ENCODE data around the gene MGME1. TPM values are rescaled to one million over a fixed set of nuclear protein-coding genes. Genes with fewer than 3 reads are reported as not detected.
"Not testable (repeated sequence)": the region's sequence is repeated elsewhere in the genome, so short reads cannot be mapped to it uniquely, and the experiment has no call there.

The MGME1 gene
- total RNA-seq, 1 experiment from 2014 or later, result 56.0 TPM

DNA sequence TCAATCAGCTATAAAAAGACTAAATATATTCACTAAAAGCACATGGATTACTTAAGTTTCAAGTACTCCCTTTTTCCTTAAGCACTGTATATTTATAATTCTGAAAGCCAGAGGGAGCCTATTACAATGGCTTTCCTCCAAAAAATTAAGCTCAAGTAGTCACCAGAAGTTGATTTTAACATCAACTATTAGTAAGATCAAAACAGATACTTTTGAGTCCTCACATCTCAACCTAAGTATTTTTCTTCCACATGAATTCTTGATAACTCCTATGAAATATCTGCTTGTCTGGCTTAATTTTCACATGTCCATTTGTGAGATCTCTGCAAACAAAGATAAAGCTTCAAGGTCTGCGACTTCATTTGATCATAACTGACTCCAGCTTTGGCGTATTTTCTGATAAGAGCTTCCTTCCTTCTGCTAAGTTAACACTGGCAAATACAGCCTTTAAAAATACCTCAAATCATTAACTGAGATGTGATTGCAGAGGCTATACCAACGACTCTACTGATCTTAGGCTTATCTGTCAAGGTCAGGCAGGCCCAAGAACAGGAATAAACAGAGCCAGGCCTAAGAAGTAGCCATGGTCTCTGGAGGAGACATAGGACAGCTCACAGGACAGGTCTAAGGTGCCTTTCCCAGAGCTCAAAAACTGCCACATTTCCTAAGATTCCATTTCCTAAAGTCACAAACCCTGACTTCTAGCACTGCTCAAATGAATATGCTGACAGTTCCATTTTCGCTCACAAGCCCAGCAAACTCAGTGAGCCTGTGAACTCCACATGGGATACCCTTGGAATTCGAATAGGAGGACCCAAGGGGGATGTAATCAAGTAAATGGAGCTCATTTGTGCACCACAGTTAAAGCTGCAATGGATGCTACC, 10.2 kb upstream of the MGME1 start:
- POLR2A ChIA-PET, result interaction anchor here (0.9 kb wide), 1 partner anchor 15 kb away, joined by 4 read pairs; no protein-coding TSS in a partner anchor
- Mint-ChIP-seq H3K27ac (peak overlapping the region; percentile 86), H3K9me3 (no peaks in the 10 kb centered on the region), H3K27me3 (ENCODE audit: low read depth) (no peaks in the 10 kb centered on the region), H3K36me3 (peaks cover 50% of the 10 kb centered on the region), H3K4me3 (no peak overlapping the region), H3K4me1 (peaks cover 65% of the 10 kb centered on the region)
- DNase-seq (ENCODE audit: low spot score), result no peak
- CTCF ChIA-PET, result interaction anchor here (0.7 to 2.2 kb wide), 6 partner anchors 12 to 304 kb away, joined by 3 to 10 read pairs (median 4); no protein-coding TSS in a partner anchor
- TF ChIP-seq, protein P1, sequence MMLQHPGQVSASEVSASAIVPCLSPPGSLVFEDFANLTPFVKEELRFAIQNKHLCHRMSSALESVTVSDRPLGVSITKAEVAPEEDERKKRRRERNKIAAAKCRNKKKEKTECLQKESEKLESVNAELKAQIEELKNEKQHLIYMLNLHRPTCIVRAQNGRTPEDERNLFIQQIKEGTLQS (CRISPR knock-in tag; conservative IDR thresholded peaks at IDR 0.05), result no peak
- peak; percentile 37; the same call in 1 of the 2 replicates for TF ChIP-seq GABPB1 (CRISPR knock-in tag; IDR thresholded peaks at IDR 0.05)
- no peak for TF ChIP-seq SMAD3 (CRISPR knock-in tag; IDR thresholded peaks at IDR 0.05; ENCODE audit: borderline replicate concordance)
- TF ChIP-seq, protein P2, sequence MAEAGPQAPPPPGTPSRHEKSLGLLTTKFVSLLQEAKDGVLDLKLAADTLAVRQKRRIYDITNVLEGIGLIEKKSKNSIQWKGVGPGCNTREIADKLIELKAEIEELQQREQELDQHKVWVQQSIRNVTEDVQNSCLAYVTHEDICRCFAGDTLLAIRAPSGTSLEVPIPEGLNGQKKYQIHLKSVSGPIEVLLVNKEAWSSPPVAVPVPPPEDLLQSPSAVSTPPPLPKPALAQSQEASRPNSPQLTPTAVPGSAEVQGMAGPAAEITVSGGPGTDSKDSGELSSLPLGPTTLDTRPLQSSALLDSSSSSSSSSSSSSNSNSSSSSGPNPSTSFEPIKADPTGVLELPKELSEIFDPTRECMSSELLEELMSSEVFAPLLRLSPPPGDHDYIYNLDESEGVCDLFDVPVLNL (CRISPR knock-in tag; IDR thresholded peaks at IDR 0.05; ENCODE audit: borderline replicate concordance, low read depth), result no peak
- TF ChIP-seq, protein P3, sequence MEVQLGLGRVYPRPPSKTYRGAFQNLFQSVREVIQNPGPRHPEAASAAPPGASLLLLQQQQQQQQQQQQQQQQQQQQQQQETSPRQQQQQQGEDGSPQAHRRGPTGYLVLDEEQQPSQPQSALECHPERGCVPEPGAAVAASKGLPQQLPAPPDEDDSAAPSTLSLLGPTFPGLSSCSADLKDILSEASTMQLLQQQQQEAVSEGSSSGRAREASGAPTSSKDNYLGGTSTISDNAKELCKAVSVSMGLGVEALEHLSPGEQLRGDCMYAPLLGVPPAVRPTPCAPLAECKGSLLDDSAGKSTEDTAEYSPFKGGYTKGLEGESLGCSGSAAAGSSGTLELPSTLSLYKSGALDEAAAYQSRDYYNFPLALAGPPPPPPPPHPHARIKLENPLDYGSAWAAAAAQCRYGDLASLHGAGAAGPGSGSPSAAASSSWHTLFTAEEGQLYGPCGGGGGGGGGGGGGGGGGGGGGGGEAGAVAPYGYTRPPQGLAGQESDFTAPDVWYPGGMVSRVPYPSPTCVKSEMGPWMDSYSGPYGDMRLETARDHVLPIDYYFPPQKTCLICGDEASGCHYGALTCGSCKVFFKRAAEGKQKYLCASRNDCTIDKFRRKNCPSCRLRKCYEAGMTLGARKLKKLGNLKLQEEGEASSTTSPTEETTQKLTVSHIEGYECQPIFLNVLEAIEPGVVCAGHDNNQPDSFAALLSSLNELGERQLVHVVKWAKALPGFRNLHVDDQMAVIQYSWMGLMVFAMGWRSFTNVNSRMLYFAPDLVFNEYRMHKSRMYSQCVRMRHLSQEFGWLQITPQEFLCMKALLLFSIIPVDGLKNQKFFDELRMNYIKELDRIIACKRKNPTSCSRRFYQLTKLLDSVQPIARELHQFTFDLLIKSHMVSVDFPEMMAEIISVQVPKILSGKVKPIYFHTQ (CRISPR knock-in tag; IDR thresholded peaks at IDR 0.05), result no peak
- TF ChIP-seq, protein P4, sequence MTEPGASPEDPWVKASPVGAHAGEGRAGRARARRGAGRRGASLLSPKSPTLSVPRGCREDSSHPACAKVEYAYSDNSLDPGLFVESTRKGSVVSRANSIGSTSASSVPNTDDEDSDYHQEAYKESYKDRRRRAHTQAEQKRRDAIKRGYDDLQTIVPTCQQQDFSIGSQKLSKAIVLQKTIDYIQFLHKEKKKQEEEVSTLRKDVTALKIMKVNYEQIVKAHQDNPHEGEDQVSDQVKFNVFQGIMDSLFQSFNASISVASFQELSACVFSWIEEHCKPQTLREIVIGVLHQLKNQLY (CRISPR knock-in tag; IDR thresholded peaks at IDR 0.05), result no peak
- no peak for TF ChIP-seq FOXK1 (CRISPR knock-in tag; IDR thresholded peaks at IDR 0.05)
- peak; percentile 5; the same call in 1 of the 2 replicates for ATAC-seq

DNA sequence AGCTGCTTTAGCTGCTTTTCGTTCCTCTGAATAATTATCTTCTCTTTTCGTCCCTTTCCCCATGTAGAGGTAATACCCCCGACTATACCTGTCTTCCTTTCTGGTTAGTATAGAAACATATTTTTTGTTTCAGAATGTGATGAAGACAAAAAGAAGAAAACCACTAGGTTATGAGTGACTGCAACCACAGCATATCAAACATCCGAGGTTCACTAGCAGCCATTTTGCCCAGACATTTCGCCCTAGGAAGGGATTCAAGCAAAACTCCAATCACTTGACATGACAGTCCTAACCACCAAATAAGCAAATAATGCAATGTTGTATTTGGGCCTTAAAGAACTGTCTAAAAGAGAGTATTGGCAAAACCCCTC, 9.6 kb upstream of the MGME1 start:
- CTCF ChIA-PET, result interaction anchor here (1.2 to 2.2 kb wide), 4 partner anchors 11 to 304 kb away, joined by 3 to 10 read pairs (median 6); no protein-coding TSS in a partner anchor
- H3K27ac Mint-ChIP-seq, result peak overlapping the region; percentile 86
- POLR2A ChIA-PET, result no interaction called here
- DNase-seq (ENCODE audit: low spot score), result no peak
- peaks cover 47% of the 10 kb centered on the region for H3K36me3 Mint-ChIP-seq
- H3K9me3 Mint-ChIP-seq, result no peaks in the 10 kb centered on the region
- H3K4me3 Mint-ChIP-seq, result peak overlapping the region; percentile 20; the same call in 1 of the 2 replicates
- no peak for ATAC-seq
- no peaks in the 10 kb centered on the region for H3K27me3 Mint-ChIP-seq (ENCODE audit: low read depth)
- TF ChIP-seq IRF2 (CRISPR knock-in tag; IDR thresholded peaks at IDR 0.05; ENCODE audit: borderline replicate concordance, low read depth) (no peak), ZNF219 (CRISPR knock-in tag; IDR thresholded peaks at IDR 0.05; ENCODE audit: borderline replicate concordance) (no peak)
- TF ChIP-seq, protein P5, sequence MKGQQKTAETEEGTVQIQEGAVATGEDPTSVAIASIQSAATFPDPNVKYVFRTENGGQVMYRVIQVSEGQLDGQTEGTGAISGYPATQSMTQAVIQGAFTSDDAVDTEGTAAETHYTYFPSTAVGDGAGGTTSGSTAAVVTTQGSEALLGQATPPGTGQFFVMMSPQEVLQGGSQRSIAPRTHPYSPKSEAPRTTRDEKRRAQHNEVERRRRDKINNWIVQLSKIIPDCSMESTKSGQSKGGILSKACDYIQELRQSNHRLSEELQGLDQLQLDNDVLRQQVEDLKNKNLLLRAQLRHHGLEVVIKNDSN (CRISPR knock-in tag; IDR thresholded peaks at IDR 0.05), result no peak
- TF ChIP-seq, protein P2 (CRISPR knock-in tag; IDR thresholded peaks at IDR 0.05; ENCODE audit: borderline replicate concordance, low read depth), result no peak
- peaks cover 72% of the 10 kb centered on the region for H3K4me1 Mint-ChIP-seq

DNA sequence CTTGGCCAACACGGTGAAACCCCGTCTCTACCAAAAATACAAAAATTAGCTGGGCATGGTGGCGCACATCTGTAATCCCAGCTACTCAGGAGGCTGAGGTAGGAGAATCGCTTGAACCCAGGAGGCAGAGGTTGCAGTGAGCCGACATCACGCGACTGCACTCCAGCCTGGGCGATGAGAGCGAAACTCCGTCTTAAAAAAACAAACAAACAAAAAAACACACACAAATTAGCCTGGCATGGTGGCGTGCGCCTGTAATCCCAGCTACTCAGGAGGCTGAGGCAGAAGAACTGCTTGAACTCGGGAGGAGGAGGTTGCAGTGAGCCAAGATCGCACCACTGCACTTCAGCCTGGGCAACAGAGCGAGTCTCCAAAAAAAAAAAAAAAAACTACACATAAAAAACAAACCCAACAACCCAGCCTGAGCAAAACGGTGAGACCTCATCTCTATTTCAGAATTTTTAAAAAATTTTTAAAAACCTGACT, 8.4 kb upstream of the MGME1 start:
- ChIA-PET CTCF (interaction anchor here (0.9 to 2.2 kb wide), 2 partner anchors 21 to 22 kb away, joined by 3 to 10 read pairs; no protein-coding TSS in a partner anchor), POLR2A (interaction anchor here (0.6 to 0.7 kb wide), 2 partner anchors 11 to 37 kb away, joined by 3 to 4 read pairs; no protein-coding TSS in a partner anchor)
- Mint-ChIP-seq H3K36me3 (peaks cover 35% of the 10 kb centered on the region), H3K4me3 (peak overlapping the region; percentile 47), H3K27ac (peak overlapping the region; percentile 86), H3K4me1 (peaks cover 84% of the 10 kb centered on the region)
- DNase-seq (ENCODE audit: low spot score); H3K27me3 Mint-ChIP-seq (ENCODE audit: low read depth); H3K9me3 Mint-ChIP-seq; ATAC-seq: not testable (repeated sequence)
